GM21423 (cell line): ENCODE measurements around the gene ASTN2.

ENCODE experiments used
- ATAC-seq: cut with Tn5 transposase; IDR thresholded peaks from one replicate; pipeline ENCODE4 v1.9.1; 2021; ENCODE audit warnings: mild to moderate bottlenecking, moderate library complexity; ENCODE audit not compliant: unreplicated experiment

The ASTN2 gene

DNA sequence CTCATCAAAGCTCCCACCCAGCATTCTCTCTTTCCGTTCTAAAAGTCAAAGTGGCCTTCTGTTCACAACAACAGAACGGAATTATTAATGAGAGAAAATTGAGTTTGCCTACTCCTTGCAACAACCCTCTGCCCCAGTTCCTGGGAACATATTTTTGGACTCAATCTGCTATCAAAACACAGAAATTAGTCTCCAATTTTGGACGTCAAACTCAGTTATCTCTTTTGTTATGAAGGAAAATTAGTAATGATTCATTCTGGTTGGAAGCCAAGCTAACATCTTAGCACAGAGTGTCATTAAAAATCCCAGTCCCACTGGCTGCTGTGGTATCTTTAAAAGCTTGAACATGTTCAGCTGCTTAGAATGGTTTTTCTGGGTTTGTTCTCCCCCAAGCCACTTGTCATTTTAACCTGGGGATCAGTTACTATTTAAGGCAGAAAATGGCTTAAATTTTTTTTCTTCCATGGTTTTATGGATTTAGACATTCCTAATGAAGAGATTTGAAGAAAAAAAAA lies 384.5 kb downstream of the ASTN2 start:
- ATAC-seq: no peak

DNA sequence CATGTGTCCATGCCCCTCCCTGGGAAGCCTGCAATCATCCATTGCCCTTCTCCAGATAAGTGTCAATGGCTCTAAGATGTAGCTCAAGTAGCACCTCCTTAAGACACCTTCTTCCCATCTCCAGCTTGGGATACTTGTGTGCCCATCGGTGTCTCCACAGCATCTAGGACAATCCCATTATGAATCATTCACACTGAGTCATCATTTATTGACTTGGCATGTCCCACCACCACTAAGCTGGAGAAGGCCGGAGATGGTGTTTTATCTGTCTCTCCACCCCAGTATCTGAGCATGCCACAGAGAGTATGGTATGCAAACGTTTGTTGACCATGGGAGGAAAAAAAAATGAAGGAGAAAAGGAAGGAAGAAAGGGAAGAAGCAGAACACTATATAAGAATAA lies 385.5 kb downstream of the ASTN2 start:
- no peak for ATAC-seq

DNA sequence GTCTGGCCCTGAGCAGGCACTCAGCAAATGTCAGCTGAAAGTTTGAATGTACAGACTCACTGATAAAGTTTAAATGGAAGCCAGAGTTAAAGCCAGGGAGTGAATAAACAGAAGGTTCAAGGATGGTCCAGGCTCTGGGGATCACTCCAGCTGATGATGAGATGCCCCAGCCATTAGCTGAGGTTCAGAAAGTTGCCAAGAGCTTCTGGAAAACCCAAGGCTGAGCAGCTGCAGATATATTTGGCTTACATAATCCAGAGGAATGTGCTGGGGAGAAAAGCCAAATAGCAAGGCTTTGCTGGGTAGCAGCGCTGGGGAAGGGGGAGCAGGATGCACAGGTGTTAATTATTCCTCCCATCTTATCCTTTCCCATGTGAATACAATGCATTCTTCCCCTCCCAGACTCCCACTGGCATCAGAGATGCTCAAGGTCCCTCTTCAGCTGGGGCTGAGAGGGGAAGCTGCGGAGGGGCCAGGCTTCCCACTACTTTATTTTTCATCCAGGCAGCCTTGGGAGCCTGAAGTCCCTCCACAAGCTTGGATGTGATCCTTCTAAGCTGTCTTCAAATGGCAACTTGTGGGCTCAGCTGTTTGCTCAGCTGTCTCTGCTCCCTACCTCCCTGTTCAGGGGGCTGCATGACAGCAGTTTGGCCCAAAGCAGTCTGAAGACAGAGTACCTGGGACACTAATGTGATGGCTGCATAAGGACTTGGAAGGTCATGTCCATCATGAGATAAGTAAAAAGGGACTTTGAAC lies 386.6 kb downstream of the ASTN2 start:
- no peak for ATAC-seq

DNA sequence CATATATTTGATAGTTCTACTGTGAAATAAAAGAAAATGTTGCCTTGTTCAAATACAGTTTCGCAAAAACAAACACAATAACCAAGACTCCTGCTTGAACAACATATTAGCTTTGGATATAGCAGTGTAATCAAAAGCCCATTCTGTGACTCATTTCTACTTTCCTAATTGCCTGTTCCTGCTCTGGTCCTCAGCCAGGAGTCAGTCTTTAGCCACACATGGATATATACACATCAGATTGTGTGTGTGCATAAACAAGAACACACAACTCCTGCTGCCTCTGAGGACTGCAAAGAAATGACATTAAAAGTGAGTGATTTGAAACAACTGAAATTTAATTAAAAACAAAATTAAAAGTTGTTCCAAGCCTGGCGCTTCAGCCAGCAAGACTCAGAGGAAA lies 393.0 kb downstream of the ASTN2 start:
- no peak for ATAC-seq

DNA sequence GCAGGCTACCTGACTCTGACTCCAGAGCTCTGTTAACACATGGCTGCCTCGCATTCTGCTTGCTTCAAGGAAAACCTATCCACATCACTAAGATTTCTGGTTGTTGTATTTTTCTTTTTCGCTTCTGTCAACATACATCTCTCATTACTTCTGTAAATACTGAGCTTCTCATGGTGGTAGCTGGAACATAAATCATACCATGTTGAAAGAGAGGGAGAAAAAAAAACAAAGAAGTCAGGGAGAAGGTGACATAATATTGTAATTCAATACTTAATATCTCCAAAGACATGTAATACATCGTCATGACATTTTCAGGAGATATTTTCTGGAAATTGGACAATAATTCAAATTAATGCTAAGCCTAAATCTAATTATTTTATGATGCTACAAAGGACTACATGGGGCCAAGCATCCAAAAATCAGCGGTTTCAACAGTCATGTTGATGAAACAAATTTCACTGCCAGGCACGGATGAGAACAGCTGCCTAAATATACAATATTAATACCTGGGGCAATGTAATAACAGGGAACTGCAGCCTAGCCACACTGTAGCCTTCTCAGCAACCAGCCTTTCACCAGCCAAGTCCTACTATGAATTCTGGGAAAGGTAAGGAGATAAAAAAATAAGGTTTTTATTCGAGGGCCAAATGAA lies 395.8 kb downstream of the ASTN2 start:
- ATAC-seq: no peak

DNA sequence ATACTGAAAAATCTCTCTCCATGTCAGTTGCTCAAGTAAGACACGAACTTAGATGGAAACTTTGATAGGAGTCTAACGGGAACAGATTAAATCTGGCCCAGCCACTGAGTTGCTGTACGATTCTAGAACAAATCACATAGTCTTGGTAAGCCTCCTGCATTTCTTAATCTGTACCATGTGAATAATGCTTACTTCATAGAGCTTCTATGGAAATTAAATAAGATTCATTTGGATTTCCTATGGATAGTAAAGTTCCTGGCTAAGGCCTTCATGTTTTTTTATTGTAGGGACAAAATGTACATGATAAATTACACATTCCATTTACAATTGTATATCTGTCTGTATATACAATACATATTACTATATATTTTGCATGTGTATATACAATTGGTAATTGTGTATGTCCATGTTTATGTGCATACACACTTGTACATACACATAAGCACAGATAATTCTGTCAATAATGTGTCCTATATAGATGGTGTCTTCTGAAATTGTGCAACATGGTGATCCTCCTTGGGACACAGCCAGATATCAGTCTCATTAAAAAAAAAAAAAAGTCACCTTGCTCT lies 397.4 kb downstream of the ASTN2 start:
- ATAC-seq: no peak

DNA sequence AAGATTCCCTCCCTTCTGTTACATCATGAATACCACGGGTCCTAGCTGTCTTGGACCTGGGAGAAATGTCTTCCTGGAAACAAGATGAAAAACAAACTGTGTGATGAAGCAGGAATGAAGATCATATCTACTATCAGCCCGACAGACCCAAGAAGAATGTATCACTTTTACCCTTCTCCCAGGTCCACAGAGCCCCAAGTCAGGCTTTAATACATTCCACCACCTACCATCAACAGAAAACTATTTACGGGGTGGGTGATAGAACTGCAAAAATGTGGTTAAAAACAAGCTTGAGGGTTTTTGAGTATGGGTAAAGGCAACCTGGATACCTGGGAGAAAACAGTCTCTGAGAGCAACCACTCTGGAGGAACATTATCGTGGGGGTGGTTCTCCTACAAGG lies 400.8 kb downstream of the ASTN2 start:
- ATAC-seq: no peak

DNA sequence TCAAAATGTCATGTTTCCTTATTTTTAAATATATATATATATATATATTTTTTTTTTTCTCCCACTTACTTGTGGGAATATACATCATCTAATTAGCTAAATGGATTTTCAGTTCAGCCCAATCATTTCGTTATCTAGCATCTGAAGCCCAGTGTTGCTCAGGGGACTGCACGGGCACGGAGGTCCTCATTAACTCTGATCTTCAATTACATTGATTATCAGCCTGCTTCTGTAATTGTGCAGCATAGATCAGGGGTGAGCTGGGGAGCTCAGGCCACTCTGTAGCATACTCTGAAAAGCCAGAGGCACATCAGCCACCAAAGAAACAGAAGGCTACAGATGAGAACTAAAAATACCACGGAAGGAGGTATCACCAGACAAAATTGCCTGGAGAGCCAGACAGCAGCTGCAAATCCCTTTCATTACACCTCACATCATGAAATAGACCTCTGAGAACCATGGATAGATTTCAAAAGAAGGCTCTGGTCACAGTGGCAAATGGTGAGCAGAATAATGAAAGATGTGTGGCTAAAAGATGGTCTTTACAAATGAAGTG lies 401.3 kb downstream of the ASTN2 start:
- ATAC-seq: no peak

DNA sequence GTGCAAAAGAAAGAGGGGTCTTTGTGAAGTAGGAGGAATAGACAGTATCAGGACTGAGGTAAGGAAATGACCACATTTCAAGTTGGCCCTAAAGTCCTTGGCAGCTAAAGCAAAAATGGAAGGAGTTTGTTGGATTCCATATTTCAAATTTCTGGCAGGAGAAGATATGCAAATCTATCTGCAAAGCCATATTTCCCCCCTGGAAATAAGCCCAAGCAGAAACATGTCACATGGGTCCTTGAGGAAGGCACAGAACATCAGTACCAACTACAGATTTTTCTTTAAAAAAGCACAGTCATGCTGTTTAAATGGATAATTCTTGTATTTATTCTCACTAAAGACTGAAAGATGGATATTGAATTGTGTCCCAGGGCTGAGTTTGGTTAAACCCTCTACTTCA lies 404.8 kb downstream of the ASTN2 start:
- no peak for ATAC-seq

DNA sequence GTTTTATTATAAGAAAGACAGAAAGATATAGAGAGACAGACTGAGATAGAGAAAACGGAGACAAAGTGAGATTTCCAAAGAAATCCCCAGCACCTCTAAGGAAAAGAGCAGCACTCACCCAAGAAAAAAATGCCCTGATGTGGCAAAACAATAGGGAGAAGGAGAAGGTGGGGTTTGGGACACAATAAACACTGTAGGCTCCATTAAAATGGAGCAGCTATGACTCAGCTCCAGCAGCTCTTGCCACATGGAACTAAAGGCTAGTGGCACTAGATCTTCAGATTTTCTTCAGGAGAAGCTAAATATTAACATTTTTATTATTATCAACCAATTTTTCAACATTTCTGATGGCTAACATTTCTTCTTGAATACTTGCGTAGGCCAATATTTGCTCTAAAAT lies 406.0 kb downstream of the ASTN2 start:
- ATAC-seq: no peak

DNA sequence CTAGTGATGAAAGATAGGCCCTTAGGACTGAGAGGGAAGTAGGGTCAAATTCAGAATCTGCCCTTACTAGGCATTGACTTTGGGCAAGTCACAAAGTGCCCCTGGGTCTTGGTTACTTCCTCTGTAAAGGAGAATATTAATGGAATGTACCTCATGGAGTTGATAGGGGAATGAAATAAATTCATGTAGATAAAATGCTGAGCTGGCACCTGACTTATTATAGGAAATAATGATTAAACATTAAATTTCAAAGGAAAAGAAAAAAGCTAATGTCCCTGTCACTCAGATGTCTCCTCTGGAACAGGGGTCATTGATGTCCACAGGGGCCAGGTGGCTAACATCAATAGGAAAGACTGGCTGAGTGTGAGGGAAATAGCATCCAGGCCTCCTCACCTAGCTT lies 406.4 kb downstream of the ASTN2 start:
- ATAC-seq: no peak

DNA sequence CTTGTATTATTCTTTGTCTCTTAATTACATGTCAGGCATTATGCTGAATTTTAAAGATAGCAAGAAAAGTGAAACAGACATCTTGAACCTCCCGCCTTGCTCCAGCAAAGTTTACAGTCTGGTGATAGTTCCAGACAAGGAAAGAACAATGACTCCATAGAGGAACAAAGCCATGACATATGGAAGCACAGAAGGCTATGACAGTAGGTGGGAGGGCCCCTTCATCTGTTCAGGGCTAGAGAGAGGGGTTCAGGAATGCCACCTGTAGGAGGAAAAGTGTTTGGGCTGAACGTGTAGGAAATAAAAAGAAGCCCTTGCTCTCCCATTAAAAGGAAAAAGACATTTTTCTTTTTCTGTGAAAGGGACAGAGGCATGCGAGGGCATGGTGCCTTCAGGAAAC lies 412.2 kb downstream of the ASTN2 start:
- no peak for ATAC-seq

DNA sequence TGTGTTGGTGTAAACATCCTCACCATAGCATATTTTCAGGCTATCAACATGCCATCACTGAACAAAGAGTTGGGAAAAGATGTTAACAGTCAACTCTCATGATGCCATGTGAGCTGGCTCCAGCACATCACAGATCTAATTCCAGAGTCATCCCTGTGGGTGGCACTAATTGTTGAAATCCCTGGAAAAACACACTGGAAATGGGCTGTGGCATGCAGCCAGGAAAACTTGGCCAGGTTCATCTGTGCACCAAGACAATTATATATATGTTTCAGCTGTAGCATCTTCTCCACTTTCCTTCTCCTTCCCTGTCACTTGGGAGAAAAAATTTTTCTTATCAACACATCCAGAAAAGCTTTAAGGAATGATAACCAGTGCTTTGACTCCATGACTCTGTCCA lies 414.0 kb downstream of the ASTN2 start:
- no peak for ATAC-seq

DNA sequence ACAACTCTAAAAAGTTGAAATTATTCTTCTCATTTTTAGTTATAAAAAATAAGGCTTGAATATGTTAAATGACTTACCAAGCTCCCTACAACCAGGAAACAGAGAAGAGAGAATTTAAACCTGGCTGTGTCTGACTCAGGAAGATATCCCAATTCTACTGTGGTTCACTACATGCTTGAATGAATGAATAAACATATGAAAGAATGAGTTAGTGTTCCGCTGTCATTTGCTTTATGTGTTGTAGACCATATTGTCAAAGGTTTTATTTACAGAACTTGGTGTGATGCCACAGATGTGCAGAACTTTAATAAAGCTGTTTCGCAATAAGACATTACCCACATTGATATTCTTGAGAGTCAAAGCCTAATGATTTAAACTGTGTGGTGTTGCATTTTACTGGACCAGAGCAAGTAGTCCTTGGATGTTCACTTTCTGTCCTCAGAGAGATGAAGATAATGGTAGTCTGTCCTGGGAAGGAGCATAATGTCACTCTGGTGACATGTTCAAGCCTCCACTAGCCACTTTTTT lies 414.6 kb downstream of the ASTN2 start:
- no peak for ATAC-seq

DNA sequence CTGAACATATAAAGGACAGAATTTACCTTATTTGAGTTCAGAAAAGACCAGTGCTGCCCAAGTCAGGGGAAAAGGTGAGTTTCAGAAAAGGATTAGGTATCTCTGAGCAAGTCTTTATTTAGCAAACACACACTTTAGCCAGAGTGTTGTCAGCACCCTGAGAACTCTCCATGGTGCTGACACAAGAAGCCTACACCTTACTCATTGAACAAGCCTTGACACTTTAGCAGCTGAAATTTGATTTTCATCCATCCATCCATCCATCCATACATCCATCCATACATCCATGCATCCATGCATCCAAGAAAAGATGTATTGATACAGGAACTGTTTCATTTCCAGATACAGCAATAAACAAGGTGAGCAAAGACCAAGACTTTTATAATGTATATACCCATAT lies 416.6 kb downstream of the ASTN2 start:
- no peak for ATAC-seq

DNA sequence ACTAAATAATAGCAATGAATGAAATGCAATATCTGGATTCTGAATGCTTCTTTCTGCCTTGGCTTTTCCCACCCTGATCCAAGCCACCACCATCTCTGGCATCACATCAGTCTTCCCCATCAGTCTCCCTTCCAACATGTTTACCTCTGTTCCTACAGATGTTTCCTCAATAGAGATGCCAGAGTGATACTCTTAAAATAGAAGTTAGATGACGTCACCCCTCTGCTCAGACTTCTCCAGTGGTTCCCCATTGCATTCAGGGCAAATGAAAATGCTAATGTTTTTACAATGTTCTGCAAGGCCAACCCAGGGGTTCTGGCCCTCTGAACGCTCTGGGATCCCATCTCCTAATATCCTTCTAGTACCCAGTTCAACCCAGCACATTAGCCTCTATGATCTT lies 422.0 kb downstream of the ASTN2 start:
- ATAC-seq: no peak

DNA sequence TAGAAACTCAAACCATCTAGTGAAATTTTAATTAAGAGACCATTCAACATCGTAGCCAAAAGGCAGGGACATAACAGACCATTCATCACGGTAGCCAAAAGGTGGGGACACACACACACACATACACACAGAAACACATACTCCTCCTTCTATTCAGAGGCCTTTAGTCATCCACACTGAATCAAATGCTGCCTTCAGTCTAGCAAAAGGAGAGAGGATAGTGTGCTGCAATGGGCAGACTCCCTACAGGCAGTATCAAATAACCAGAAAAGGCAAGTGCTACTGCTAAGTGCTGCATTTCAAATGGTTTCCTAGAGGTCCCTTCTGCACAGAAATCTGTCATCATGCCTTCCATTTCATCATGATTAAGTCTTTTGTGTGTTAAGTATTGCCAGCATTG lies 423.8 kb downstream of the ASTN2 start:
- ATAC-seq: no peak

DNA sequence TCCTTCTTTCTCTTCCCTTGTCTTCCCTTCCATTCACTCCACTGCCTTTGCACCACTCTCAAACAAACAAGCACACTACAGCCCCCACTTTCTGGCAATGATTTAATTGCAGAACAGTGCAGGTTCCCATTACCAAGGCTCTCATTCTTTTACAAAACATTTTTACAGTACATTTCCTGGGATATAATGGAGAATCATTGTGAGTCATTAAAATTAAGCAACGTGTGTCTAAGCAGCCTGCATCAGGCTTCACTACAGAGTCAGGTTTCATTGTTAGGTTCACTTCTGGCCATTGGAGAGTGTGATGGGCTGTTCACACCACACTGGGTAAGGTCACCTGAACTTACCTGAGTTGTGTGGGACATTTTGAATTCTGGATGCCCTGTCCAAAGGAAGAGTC lies 424.3 kb downstream of the ASTN2 start:
- ATAC-seq: no peak

DNA sequence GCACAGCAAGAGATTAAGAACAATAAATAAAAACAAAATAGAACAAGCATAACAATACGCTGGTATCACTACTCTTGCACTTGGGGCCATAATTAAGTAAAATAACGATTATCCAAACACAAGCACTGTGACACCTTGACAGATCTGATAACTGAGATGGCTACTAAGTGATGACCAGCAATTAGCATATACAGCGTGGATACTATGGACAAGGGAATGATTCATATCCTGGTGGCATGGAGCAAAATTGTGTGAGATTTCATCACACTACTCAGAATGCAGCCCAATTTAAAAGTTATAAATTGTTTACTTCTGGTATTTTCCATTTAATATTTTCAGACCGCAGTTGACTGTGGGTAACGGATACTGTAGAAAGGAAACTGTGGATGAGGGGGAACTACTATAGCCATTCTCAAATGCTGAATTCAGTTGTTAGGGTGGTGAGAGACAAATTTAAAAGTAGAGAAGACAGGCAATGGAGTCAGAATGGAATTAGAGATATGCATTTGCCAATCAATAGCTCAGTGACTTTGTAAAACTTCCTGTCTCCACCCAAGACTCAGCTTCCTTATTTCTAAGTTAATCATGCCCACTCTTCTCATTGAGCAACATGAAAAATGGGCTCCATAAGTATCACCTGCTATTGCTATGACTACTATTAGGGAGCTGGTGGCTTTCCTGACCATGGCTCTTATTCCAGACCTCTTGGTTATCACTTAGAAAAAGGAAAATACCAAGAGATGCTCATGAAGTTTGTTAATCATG lies 427.0 kb downstream of the ASTN2 start:
- ATAC-seq: no peak

DNA sequence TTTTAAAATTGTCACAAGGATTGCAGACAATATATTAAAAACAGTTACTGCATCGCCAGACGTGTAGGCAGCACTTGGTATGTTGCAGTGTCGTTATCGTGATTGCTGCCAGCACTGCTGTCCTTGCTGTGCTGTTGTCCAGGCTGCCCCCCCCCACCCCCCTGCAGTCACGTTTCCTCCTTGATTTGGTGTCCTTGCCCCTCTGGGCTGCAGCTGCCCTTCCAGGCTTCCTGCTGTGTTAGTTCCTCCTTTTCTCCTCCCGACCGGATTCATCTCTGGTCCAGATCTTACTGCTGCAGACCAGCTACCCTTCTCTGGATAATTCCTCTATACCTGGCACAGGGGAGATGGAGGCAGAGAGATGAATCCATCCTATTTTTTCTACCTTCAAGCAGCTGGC lies 428.8 kb downstream of the ASTN2 start:
- ATAC-seq: no peak

DNA sequence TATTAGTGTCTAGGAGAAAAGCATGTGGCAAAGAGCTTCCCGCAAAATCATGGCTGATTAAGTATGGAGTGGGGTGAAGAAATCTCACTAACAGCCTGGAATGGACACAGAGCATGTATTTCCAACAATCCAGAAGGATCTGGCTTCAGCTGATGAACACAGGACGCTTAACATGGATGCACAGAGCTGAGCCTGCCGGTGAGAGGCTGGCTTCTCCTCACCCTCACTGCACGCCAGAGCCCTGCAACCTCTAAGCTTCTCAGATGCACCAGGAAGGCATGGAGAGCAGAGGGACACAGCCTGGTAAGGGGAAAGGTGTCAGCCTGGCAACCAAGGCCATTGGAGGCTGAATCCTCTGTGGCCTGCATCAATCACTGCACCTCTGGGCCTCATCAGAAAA lies 429.3 kb downstream of the ASTN2 start:
- ATAC-seq: no peak
